ENCODE measurements around the gene PLB1. TPM values are rescaled to one million over a fixed set of nuclear protein-coding genes. Genes with fewer than 3 reads are reported as not detected.

PLB1 gene
- total and polyA plus RNA-seq, 9 of the 15 experiments (the other 6 are each of a cell fraction or from before 2014, with no cell fraction given): 0.01 to 0.09 (median 0.07) TPM; not detected in 2

DNA sequence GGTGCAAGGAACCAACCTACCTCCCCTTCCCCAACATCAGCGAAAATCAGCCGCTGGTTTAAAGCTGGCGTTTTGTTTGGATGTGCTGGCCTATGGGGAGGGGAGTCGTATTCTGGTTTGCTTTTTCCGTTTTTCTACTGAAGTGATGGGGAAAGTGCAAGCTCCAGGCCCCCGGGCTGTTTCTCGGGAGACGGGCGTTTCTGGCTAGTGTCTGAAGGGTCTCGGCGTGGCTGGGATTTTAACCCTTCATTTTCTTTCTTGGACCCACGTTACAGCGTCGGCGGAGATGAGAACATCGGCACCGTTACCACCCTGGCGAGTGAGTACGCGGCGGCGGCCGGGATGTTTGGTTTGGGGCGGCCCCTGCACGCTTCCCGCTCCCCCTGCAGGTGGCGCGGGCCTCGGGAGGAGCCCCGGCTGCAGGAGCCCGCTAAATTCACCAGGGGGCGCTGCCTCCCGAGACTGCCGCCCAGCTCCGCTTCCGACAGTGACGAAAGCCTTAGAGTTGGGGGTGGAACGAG lies 70.7 kb downstream of the PLB1 start (continued):
- TF ChIP-seq RCOR1 (IDR thresholded peaks at IDR 0.05; ENCODE audit: borderline replicate concordance in 1 of 2, low read depth in 2 of 2, low read length in 2 of 2) (peak in 1 of 2 experiments; percentile 61; a peak in 1 of 4 replicates), ZNF316 (IDR thresholded peaks at IDR 0.05) (no peak), PTBP1 (IDR thresholded peaks at IDR 0.05; ENCODE audit: low read depth, low read length) (no peak), HNRNPLL (IDR thresholded peaks at IDR 0.05; ENCODE audit: low read depth, low read length, poor library complexity, severe bottlenecking) (no peak), E2F6 (IDR thresholded peaks at IDR 0.05; ENCODE audit: borderline replicate concordance in 1 of 2, extremely low read depth in 1 of 2, insufficient read depth in 1 of 2, insufficient read length in 1 of 2, low read depth in 1 of 2, low read length in 1 of 2, poor library complexity in 1 of 2, severe bottlenecking in 1 of 2) (no peak), ASH1L (IDR thresholded peaks at IDR 0.05; ENCODE audit: borderline replicate concordance, low read depth, partially characterized antibody) (no peak), ZNF668 (CRISPR knock-in tag; IDR thresholded peaks at IDR 0.05) (no peak), BRD9 (IDR thresholded peaks at IDR 0.05; ENCODE audit: low read depth, partially characterized antibody) (no peak), ZNF586 (CRISPR knock-in tag; conservative IDR thresholded peaks at IDR 0.05) (no peak), MITF (IDR thresholded peaks at IDR 0.05) (no peak), SMARCB1 (IDR thresholded peaks at IDR 0.05; ENCODE audit: insufficient read length, low read depth) (no peak), ZNF274 (IDR thresholded peaks at IDR 0.05; ENCODE audit: borderline replicate concordance, low read depth, low read length) (no peak), FOXA3 (CRISPR knock-in tag; conservative IDR thresholded peaks at IDR 0.05 in 1 of 2, IDR thresholded peaks at IDR 0.05 in 1 of 2) (peak in 1 of 2 experiments; percentile 46; a peak in 1 of 4 replicates), MEF2A (IDR thresholded peaks at IDR 0.05; ENCODE audit: control insufficient read depth, low read depth, low read length) (no peak), GTF2F1 (IDR thresholded peaks at IDR 0.05; ENCODE audit: low read depth, low read length) (no peak), SRSF9 (IDR thresholded peaks at IDR 0.05; ENCODE audit: borderline replicate concordance, low read depth, low read length) (no peak), ZNF253 (CRISPR knock-in tag; conservative IDR thresholded peaks at IDR 0.05) (no peak), STAG1 (CRISPR knock-in tag; IDR thresholded peaks at IDR 0.05; ENCODE audit: borderline replicate concordance) (peak; percentile 81), ZNF561 (CRISPR knock-in tag; conservative IDR thresholded peaks at IDR 0.05) (no peak), TBL1XR1 (IDR thresholded peaks at IDR 0.05; ENCODE audit: low read length in 2 of 2) (peak in 1 of 2 experiments; percentile 30; a peak in 1 of 4 replicates)
- TF ChIP-seq, protein P1, sequence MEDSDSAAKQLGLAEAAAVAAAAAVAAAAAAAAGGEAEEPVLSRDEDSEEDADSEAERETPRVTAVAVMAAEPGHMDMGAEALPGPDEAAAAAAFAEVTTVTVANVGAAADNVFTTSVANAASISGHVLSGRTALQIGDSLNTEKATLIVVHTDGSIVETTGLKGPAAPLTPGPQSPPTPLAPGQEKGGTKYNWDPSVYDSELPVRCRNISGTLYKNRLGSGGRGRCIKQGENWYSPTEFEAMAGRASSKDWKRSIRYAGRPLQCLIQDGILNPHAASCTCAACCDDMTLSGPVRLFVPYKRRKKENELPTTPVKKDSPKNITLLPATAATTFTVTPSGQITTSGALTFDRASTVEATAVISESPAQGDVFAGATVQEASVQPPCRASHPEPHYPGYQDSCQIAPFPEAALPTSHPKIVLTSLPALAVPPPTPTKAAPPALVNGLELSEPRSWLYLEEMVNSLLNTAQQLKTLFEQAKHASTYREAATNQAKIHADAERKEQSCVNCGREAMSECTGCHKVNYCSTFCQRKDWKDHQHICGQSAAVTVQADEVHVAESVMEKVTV (CRISPR knock-in tag; IDR thresholded peaks at IDR 0.05): peak; percentile 90
- TF ChIP-seq, protein P2, sequence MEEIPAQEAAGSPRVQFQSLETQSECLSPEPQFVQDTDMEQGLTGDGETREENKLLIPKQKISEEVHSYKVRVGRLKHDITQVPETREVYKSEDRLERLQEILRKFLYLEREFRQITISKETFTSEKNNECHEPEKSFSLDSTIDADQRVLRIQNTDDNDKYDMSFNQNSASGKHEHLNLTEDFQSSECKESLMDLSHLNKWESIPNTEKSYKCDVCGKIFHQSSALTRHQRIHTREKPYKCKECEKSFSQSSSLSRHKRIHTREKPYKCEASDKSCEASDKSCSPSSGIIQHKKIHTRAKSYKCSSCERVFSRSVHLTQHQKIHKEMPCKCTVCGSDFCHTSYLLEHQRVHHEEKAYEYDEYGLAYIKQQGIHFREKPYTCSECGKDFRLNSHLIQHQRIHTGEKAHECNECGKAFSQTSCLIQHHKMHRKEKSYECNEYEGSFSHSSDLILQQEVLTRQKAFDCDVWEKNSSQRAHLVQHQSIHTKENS (CRISPR knock-in tag; IDR thresholded peaks at IDR 0.05): no peak

Data from K562 (cell line).